Measurements from ENCODE around the gene AMH.

AMH gene

DNA sequence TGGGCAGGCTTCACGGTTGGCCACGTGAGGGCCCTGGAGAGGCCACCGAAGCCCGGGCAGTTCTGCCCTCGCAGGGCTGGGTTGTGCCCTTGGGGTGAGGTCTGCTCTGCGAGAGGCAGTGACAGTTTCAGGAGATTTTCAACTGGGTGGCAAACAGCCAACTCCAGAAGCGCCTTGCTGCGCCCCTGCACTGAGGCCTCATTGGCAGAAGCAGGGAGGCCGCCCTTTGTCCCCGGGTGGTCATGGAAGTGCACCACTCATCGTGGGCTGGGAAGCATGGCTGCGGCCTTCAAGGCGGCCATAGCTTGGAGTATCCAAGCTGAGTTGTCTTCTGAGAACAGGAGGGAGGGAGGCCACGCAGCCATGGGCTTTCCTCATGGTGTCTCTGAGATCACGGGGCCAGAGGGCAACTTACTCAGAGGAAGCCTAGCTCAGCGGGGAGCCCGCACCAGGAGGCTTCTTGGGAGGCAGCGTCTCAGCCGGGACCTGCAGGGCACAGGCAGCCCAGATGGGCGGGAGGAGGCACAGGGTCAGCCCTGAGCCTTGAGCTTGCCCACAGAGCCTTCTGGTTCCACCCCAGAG lies 27.8 kb upstream of the AMH start:
- DNase-seq, result no peak

DNA sequence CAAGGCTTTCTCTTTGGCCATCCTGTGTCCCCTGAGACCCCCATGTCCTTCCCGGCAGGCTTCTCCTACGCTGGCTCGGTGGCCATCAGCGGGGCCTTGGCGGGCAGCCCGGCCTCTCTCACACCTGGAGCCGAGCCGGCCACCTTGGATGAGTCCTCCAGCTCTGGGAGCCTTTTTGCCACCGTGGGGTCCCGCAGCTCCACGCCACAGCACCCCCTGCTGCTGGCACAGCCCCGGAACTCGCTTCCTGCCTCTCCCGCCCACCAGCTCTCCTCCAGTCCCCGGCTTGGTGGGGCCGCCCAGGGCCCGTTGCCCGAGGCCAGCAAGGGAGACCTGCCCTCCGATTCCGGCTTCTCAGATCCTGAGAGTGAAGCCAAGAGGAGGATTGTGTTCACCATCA lies 27.2 kb upstream of the AMH start:
- DNase-seq, result no peak

DNA sequence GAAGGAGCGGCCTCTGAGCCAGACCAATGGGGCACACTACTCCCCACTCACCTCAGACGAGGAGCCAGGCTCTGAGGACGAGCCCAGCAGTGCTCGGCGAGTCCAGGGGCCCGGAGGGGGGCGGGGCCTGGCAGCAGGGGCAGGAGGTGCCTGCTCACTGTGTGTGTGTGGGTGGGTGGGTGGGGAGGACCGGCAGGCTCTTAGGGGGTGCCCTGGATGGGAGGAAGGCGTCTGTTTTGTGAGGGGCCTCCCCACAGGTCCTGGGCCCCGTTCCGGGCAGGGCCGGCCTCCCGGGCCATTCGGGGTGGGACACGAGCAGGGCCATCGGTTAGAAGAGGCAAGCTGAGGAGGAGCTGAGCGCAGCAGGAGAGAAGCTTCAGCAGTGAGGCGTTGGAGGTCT lies 25.7 kb upstream of the AMH start:
- no peak for DNase-seq

DNA sequence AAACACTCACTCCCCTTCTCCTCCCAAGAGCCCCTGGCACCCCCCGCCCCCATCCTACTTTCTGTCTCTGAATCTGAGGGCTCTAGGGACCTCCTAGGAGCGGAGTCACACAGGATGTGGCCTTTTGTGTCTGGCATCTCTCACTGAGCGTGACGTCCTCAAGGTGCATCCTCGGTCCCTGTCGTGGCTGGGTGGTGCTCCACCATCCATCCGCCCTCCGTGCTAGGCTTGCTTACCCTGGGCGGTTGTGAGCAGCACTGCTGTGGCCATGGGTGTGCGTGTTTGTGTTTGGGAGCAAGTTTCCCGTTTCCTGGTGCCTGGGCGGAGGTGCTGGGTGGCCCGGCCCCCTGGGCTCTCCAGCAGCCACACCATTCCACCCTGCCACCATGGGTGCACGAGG lies 25.2 kb upstream of the AMH start:
- DNase-seq, result no peak

DNA sequence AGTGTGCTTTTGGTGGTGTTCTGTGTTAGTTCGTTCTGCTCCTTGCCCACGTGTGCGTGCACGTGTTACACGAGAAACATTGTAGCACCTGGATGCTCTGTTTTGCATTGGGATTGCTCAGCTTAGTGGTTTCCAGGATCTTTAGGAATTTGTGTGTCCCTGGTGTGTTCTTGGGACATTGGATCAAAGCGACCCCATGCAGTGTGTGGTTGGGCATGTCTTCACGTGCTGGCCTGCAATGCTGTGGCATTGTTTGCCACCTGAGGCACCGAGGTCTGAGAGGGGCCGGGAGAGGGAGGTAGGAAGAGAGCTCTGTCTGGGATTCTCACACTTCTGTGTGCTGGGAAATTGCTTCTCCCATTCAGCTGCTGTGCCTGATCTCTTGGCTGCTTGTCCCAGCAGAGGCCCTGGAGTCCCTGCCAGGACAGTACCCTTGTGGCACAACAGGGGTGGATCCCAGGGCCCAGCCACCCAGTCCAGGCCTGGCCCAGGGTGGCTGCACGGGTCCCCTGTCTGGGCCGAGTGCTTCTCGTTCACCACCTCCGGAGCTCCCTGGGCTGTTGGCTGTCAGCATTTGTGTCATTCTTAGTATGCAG lies 24.3 kb upstream of the AMH start:
- no peak for DNase-seq

DNA sequence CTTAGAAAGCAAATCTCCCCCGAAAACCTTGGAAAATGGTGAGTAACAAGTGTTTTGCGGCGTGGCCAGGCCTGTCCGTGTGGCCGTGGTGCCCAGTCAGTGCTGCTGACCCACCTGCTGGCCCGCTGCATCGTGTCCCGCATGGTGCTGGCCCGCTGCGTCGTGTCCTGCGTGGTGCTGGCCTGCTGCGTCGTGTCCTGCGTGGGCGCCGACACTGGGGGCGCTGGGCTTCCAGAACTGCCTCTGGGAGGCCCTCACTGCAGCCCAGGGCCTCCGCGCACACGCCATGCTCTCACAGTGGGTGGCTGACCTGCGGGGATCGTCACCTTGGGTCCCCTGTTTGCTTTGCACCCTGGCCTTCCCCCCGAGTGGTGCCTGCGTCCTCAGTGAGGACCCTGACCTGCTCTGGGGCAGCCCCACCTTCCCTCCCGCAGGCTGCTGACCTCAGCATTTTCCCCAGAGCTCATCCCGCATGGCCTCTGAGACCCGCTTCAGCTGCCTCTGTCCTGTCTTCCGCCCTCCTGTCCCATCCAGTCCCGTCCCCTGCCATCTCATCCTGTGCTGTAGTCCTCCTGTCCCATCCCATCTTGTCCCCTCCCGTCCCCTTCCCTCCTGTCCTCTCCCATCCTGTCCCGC lies 23.6 kb upstream of the AMH start:
- no peak for DNase-seq

DNA sequence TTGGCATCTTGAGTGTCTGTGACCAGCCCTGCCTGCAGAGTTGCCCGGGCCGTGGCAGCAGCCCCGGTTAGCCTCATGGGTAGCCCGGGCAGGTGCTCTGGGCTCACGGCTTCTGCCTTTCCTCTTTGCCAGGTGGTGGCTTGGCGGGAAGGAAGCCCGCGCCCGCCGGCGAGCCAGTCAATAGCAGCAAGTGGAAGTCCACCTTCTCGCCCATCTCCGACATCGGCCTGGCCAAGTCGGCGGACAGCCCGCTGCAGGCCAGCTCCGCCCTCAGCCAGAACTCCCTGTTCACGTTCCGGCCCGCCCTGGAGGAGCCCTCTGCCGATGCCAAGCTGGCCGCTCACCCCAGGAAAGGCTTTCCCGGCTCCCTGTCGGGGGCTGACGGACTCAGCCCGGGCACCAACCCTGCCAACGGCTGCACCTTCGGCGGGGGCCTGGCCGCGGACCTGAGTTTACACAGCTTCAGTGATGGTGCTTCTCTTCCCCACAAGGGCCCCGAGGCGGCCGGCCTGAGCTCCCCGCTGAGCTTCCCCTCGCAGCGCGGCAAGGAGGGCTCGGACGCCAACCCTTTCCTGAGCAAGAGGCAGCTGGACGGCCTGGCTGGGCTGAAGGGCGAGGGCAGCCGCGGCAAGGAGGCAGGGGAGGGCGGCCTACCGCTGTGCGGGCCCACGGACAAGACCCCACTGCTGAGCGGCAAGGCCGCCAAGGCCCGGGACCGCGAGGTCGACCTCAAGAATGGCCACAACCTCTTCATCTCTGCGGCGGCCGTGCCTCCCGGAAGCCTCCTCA lies 22.9 kb upstream of the AMH start:
- no peak for DNase-seq

DNA sequence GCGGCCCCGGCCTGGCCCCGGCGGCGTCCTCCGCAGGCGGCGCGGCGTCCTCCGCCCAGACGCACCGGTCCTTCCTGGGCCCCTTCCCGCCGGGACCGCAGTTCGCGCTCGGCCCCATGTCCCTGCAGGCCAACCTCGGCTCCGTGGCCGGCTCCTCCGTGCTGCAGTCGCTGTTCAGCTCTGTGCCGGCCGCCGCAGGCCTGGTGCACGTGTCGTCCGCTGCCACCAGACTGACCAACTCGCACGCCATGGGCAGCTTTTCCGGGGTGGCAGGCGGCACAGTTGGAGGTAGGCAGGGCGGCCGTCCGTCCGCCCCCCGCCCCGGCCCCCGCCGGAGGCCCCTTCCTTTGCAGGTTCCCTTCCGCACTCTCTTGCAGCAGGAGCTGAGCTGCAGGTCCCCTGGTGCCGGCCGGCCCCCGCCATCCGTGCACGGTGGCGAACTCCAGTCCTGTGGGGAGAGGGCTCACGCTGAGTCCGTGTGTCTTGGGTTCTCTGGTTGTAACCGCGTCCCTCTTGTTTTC lies 22.2 kb upstream of the AMH start:
- DNase-seq, result no peak

DNA sequence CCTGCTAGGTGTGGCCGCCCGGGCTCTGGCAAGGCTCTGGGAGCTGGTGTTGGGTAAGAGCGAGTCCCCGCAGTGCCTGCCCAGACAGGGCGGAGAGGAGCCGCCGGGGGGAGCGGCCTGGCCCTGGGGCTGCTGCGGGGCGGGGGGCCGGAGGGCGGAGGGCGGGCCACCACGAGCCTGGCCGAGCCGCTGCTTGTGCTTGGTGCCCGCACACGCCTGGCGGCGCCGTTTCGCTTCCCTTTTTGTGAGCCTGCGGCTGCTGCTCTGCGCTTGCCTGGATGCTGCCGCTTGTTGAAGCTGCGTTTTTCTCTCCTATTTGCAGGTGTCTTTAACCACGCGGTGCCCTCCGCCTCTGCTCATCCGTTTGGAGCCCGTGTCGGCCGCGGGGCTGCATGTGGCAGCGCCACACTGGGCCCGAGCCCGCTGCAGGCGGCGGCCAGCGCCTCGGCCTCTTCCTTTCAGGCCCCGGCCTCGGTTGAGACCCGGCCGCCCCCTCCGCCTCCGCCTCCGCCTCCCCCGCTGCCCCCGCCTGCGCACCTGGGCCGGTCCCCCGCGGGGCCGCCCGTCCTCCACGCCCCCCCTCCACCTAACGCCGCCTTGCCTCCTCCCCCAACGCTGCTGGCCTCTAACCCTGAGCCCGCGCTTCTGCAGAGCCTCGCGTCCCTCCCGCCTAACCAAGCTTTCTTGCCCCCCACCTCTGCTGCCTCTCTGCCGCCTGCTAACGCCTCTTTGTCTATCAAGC lies 21.5 kb upstream of the AMH start:
- DNase-seq, result peak in 6 of 56 donors; percentile 7 to 32 (median 20)

DNA sequence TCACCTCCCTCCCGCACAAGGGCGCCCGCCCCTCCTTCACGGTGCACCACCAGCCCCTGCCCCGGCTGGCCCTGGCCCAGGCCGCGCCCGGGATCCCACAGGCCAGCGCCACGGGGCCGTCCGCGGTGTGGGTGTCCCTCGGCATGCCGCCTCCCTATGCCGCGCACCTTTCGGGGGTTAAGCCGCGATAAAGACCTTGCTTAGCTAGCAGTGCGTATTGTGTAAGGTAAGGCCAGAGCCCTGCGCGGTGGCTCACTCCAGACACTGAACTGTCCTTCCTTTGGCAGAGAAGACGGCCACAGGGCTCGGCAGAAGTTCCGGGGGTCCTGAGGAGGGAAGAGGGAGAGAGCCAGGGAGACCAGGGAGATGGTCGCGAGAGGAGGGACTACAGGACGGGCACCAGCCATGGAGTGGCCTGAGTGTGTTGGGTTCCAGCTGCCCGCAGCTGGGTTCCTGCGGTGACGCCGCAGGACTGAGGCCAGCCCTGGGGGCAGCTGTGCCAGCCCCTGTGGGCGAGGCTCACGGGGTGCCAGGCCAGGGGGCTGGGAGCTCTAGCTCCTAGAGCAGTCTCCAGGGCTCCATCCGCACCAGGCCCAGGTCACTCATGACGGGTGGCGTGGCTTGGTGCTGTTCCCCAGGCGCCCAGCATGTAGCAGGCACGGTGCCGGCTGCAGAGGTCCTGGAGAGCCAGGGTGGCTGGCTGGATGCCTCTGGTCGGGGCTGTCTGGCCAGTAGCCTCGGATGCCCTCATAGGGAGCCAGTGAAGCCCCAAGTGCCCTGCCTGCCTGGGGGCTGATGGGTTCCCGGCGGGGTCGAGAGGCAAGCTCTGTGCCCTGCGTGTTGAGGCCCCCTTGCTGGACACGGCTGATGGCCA lies 20.7 kb upstream of the AMH start:
- DNase-seq, result peak in 1 of 56 donors; percentile 32

DNA sequence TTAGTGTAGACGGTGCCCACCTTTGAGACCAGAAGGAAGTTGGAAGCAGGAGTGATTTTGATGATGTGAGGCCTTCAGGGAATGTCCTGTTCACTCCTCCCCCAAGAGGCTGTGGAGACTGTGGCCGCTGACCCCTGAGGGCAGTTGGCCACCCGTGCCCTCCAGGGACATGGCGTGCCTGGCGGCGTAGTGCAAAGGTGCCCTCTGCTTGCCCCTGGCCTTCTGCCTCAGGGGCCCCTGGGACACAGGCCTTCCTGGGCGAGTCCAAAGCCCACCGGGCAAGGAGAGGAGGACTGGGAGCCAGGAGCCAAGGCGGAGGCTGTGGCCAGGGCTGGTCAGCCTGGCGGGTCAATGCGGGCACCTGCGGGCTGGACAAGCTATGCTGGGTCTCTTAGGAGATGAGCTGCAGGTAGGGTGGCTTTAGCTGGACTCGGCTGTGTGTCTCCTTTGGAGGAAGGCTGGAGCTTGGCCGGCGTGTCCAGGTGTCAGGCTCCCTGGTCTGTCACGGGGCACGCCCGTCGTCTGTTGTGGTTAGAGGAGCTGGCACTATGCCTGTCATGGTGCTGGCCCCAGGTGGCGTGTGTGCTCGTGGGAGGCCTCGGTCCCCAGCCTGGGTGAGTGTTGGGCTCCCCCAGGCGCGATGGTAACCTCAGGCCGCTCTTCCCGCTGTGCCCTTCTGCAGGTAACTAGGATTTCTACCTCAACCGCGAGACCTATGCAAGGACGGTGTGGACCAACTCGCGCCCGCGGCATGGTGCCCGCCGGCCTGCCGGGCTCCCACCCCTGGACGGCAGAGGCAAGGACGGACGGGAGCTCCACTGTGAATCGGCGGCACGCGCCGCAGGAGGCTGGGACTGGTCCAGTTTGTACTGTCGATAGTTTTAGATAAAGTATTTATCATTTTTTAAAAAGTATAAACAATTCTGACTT lies 19.8 kb upstream of the AMH start:
- no peak for DNase-seq

DNA sequence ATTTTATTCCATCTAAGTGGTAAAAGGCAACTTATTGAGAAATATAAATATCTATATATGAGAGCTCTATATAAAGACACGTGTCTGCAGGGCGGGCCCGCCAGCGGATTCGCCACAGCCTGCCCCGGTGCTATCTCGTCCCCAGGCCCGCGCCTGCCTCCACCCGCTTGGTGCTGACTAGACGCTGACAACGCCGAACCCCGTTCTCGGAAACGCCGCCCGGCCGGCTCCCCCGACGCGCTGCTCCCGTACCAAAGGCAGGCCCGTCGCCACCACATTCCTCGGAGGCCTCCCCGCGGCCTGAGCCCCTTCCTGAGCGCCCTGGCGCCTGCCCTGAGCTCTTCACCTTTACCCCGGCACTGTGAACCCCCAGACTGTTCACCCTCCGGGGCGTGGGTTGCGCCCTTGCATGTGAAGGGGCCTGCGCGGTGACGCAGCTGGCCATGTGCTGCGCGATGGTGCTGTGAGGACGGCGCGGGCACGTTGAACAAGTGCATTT lies 19.0 kb upstream of the AMH start:
- DNase-seq, result no peak

DNA sequence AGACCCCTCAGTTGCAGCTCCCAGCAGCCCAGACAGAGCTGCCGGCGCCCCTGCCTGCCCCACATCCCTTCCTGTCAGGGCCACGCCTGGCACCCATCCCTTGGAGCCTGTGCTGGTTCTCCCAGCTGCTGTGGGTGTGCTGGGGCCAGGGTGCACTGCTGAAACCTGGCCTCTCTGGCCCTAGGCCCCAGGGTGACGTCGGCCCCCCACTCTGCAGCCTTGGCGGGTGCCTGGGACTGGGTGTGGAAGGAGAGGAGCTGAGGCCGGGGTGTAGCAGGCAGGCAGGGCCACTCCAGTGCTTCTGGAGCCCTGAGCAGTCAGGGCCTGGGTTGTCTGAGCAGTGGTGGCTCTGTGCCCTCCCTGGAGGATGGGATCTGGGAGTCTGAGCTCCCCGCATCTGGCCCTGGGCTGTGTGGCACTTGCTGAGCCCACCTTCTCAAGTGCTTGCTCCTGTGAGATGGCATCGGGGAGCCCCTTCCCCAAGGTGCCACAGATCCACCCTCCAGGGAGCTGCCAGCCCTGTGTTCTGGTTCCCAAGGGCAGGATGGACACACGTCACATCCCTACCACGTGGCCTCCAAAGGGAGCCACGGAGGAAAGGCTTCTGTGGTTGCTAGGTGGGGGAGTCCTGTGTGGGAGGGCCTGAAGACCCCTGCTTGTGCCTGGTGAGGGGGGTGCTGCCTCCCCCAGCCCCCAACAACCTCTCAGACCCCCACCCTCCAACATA lies 18.2 kb upstream of the AMH start:
- DNase-seq, result no peak

DNA sequence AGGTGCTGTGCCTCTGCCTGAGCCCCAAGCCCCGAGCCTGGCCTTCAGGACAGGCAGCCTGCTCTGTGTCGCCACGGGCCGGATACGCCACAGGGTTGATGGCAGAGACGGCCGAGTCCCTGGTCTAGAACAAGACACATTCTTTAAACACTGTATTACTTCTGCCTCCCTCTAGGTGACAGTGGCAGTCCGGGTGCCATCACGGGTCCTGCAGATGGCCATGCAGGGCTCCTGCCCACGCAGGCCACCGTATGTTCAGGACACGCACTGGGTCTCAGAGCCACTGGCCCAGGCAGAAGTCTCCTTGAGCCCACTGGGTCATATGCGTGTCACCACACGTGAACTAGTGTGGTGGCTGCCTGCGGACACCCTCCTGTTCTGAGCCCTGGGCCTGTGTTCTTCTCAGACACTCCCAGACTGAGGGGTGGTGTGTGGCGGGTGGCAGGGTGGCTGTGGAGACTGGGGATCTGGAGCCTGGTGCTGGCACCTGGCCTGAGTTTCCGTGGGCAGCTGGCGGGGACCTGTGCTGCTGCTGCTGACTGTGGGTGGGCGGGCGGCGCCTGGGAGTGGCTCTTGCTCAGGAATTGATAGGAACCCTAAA lies 17.4 kb upstream of the AMH start:
- DNase-seq, result peak in 1 of 56 donors; percentile 6

DNA sequence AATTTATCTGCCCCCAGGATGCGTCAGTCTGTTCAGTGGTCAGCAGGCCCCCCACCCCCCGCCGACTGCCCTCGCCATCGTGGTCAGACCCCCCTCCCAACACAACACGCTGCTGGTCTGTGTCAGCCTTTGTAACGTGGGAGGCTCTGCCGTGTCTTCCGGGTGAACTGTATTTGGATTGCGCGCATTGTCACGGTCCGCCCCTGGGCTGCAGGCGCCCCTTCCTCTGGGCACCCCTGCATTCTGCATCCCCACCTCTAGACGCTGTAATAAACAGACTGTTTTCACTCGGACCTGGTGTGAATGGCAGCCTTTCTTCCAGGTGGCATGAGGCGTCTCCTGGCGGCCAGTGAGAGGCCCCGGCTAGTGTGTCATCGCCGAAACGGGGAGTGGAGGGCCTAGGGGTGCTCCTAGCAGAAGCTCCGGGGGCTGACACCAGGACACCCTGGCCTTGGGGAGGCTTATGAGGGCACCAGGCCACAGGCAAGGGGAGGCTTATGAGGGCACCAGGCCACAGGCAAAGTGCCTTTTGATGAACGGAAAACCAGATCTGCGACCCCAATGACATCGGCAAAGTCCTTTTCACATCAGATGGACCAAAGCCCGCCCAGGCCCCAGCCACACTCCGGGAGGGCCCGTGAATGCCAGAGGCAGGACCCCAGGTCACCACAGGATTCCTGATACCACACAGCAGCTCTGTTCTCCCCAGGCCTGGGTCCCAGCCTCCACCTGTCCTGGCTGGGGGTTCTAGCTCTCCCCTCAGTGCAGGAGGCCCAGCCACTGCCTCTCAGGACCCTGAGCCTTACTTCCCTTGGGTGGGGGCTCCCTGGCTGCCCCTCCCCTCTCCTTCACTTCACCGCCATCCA lies 16.6 kb upstream of the AMH start:
- DNase-seq, result no peak

DNA sequence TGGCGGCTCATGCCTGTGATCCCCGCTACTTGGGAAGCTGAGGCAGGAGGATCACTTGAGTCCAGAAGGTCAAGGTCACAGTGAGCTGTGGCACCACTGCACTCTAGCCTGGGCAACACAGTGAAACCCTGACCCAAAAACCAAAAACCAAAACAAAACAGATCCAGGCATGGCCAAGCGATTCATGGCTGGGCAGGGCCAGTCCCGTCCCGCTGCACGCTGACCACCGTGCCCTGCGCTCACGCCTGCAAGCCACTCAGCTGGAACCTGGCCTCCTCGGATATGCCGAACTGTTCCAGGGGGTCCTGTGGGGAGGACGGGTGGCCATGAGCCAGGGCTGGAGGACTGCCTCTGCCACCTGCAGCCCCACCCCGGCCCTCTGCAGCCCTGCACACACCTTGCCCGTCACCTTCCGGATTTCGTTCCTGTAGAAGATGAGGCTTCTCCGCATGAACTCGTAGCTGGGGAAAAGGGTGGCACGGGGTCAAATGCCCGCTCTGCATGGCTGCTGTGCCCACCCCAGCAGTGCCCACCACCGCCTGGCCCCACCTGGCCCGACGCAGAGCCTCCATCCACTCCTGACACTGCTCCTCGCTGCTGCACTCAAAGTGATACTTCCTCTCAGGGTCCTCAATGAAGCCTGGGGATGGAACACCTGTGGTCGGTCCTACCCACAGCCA lies 15.4 kb upstream of the AMH start:
- no peak for DNase-seq

All from nucleus accumbens (tissue), 56 donors.